ENCODE measurements around the gene APLP2. TPM values are rescaled to one million over a fixed set of nuclear protein-coding genes. Genes with fewer than 3 reads are reported as not detected.

Gene APLP2
- total RNA-seq, 8 experiments from 2014 or later = 125 to 1,363 (median 350) TPM

DNA sequence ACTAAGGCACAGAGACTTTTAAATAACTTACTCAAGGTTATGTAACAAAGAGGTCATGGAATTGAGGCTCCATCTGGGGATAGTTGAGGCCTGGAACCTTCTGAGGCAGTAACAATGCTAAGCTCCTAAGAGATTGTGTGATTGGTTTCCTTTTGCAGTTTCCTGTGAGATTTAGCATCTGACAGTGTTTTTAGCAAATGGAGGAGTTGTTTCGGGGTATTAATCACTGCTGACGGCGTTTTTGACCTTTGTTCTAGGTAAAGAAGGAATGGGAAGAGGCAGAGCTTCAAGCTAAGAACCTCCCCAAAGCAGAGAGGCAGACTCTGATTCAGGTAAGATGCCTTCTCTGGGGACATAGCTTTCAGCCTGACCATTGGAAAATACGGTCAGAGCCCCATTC lies 57.8 kb downstream of the APLP2 start:
- Histone ChIP-seq H3K4me3 (no peak overlapping the region), H3K4me1 (replicated peaks in 1 of 2) (no peaks in the 10 kb centered on the region), H3K27ac (no peak overlapping the region)
- ATAC-seq (replicated peaks in 6 of 8) = no peak
- 83 to 100% (median 93%) methylated on average over 1 to 4 of the region's 4 CpGs; no CpG with 5 or more reads in 1 of the 10 experiments for WGBS, 10 experiments
- in situ Hi-C loops (cut with MboI; ENCODE audit: low pct_unique_long_range_greater_than_20kb in 2 of 9, low sequenced_read_pairs in 9 of 9, unreplicated experiment in 9 of 9) = loop anchor here in 5 of 9 experiments (25.0 kb wide), 2 partner anchors 190 to 215 kb away; no protein-coding TSS in a partner anchor

DNA sequence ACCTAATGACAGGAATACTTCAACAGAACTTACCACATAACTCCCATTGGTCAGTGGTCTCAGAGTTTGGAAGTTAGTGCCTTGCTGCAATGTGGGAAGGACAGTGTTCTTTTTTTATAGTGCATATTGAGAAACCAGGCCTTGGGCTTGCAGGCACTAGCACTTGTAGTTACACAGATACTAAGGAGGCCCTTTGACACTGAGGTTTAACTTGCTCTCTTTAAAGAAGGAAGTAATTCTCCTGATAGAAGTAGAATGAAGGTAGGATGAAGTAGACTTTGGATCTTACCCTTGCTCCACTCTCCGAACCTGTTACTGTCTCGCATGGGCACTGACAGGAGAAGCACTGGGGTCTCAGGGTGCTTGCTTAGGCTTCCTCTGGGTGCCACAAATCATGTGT lies 58.9 kb downstream of the APLP2 start:
- WGBS, 10 experiments = 88 to 100% (median 100%) methylated on average over 1 to 2 of the region's 2 CpGs; no CpG with 5 or more reads in 7 of the 10 experiments
- no peak overlapping the region for H3K4me3 ChIP-seq
- no peak for ATAC-seq (replicated peaks in 6 of 8)
- H3K4me1 ChIP-seq (replicated peaks in 1 of 2) = no peaks in the 10 kb centered on the region
- in situ Hi-C loops (cut with MboI; ENCODE audit: low pct_unique_long_range_greater_than_20kb in 2 of 9, low sequenced_read_pairs in 9 of 9, unreplicated experiment in 9 of 9) = loop anchor here in 5 of 9 experiments (25.0 kb wide), 2 partner anchors 191 to 216 kb away; no protein-coding TSS in a partner anchor
- H3K27ac ChIP-seq = no peak overlapping the region

DNA sequence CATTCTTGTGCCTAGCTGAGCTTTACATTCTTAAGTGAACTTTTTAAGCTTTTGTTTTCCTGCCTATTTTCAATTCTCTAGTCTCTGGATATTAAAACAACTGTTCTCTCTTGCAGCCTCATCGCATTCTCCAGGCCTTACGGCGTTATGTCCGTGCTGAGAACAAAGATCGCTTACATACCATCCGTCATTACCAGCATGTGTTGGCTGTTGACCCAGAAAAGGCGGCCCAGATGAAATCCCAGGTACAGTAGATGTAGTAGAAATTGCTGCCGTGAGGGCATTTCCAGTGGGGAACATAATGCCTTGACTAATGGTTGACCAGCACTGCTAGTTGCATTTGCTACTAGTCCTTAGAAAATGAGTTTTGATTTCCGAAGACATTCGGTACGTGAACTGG lies 60.2 kb downstream of the APLP2 start:
- H3K27ac ChIP-seq = no peak overlapping the region
- no peaks in the 10 kb centered on the region for H3K4me1 ChIP-seq (replicated peaks in 1 of 2)
- no peak overlapping the region for H3K4me3 ChIP-seq
- WGBS, 10 experiments = 81 to 98% (median 96%) methylated on average over 3 to 11 of the region's 11 CpGs
- in situ Hi-C loops (cut with MboI; ENCODE audit: low pct_unique_long_range_greater_than_20kb in 2 of 9, low sequenced_read_pairs in 9 of 9, unreplicated experiment in 9 of 9) = loop anchor here in 7 of 9 experiments (10.0 to 25.0 kb wide), 3 partner anchors 193 to 218 kb away; no protein-coding TSS in a partner anchor
- ATAC-seq (replicated peaks in 6 of 8) = no peak

DNA sequence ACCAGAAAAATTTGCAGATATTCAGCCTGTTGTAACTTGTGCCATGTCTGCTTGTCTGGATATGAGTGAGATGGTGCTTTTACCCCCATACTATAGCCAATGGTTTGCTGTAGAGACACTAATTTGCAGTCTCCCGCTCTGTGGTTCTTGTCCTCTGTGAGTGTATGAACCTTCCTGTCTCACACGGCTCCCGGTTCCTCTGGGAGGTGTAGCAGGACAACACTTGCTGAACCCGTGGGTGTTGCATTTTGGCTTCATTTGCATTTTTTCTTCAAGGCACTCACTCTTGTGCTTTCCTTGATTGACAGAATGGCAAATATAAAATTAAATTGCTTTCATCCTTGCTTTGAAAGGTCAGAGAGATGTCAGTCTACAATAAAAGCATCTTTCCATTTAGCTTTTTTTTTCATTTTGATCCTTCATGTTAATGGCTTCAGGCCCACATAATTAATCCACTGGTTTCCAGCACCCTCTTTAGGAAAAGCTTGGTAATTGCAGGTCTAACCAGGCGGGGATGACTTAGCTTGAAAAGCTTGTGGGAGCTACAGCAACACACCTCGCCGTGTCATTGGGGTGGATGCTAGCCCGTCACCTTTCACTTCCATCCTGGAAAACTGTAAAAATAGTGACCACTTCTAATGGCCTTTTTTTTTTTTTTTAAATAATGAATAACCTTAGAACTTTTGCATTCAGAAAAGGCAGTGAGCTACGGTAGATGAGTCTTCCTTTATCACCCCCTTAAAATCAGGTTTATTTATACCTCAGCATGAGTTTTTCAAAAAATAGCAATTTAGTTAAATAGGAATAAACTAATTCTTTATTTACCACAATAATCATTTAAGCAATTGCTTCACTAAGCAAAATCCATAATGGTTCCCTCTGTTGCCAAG lies 62.5 kb downstream of the APLP2 start:
- peak; percentile 30 to 95 (median 66) for ATAC-seq (replicated peaks in 6 of 8)
- no peaks in the 10 kb centered on the region for H3K4me1 ChIP-seq (replicated peaks in 1 of 2)
- H3K27ac ChIP-seq = no peak overlapping the region
- 27 to 95% (median 79%) methylated on average over 3 to 8 of the region's 9 CpGs; no CpG with 5 or more reads in 1 of the 10 experiments for WGBS, 10 experiments
- in situ Hi-C loops (cut with MboI; ENCODE audit: low pct_unique_long_range_greater_than_20kb in 2 of 9, low sequenced_read_pairs in 9 of 9, unreplicated experiment in 9 of 9) = loop anchor here in 7 of 9 experiments (10.0 to 25.0 kb wide), 3 partner anchors 195 to 220 kb away; no protein-coding TSS in a partner anchor
- no peak overlapping the region for H3K4me3 ChIP-seq

DNA sequence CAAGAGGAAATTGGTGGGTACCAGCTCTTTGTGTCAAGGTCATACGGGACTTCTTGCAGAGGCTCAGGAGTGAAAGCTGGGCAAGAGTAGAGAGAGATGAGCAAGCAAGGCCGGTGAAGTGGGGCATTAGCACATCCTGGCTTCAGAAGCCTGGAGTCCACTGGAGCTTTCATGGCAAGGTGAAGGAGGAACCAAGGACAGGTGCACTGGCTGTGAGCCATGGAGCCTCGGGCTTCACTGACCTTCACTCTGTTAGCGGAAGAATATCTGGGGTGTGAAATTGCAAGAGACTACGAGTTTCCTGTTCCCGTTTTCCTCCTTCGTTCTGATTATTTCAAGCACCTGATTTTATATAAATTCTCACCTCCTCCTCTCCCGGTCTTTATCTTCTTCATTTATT lies 64.0 kb downstream of the APLP2 start:
- in situ Hi-C loops (cut with MboI; ENCODE audit: low pct_unique_long_range_greater_than_20kb in 2 of 9, low sequenced_read_pairs in 9 of 9, unreplicated experiment in 9 of 9) = loop anchor here in 7 of 9 experiments (10.0 to 25.0 kb wide), 3 partner anchors 196 to 221 kb away; no protein-coding TSS in a partner anchor
- 88 to 100% (median 96%) methylated on average over 2 to 8 of the region's 8 CpGs; no CpG with 5 or more reads in 2 of the 10 experiments for WGBS, 10 experiments
- Histone ChIP-seq H3K4me1 (replicated peaks in 1 of 2) (no peaks in the 10 kb centered on the region), H3K27ac (no peak overlapping the region), H3K4me3 (no peak overlapping the region)
- ATAC-seq (replicated peaks in 6 of 8) = no peak

DNA sequence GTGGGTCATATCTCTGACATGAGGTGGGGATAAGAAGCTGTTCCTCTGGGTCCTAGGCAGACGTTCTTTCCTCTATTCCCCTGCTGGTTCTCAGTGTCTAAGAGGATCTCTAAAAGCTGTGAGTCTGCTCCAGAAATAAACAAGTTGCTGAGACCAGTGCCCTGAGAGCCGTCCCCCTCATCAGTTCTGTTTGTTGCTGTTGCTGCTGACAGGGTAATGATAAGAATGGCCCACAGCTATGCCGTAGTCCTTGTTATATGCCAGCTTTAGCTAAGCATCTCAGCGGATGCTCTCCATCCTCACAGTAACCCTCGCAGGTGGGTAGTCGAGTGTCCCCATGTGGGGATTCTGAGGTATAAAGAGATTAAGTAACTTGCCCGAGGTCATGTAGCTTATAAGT lies 66.4 kb downstream of the APLP2 start:
- H3K4me3 ChIP-seq = no peak overlapping the region
- H3K27ac ChIP-seq = no peak overlapping the region
- in situ Hi-C loops (cut with MboI; ENCODE audit: low pct_unique_long_range_greater_than_20kb in 2 of 9, low sequenced_read_pairs in 9 of 9, unreplicated experiment in 9 of 9) = loop anchor here in 7 of 9 experiments (10.0 to 25.0 kb wide), 3 partner anchors 199 to 224 kb away; no protein-coding TSS in a partner anchor
- ATAC-seq (replicated peaks in 6 of 8) = no peak
- WGBS, 10 experiments = 80 to 100% (median 92%) methylated on average over 1 to 5 of the region's 7 CpGs; no CpG with 5 or more reads in 4 of the 10 experiments
- H3K4me1 ChIP-seq (replicated peaks in 1 of 2) = no peaks in the 10 kb centered on the region

DNA sequence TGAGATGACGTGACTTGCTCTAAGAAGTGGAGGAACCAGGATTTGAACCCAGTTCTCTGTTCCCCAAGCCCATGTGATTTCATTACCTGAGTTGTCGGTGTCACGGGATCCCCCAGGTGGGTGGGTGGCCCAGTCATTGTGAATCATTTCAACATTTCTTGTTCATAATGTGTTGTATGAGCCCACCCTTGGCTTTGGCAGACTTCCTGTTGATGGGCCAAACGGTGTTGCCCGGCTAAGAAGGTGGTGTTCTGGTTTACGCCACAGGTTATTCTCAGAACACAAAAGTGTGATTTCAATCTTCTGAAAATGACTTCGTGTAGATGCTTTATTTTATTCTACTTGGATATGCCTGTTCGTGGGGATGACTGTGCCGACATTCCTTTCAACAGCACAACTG lies 68.3 kb downstream of the APLP2 start:
- Histone ChIP-seq H3K27ac (no peak overlapping the region), H3K4me3 (no peak overlapping the region), H3K4me1 (replicated peaks in 1 of 2) (no peaks in the 10 kb centered on the region)
- in situ Hi-C loops (cut with MboI; ENCODE audit: low pct_unique_long_range_greater_than_20kb in 2 of 9, low sequenced_read_pairs in 9 of 9, unreplicated experiment in 9 of 9) = loop anchor here in 7 of 9 experiments (10.0 to 25.0 kb wide), 3 partner anchors 201 to 226 kb away; no protein-coding TSS in a partner anchor
- 83 to 98% (median 93%) methylated on average over 4 to 8 of the region's 9 CpGs; no CpG with 5 or more reads in 1 of the 10 experiments for WGBS, 10 experiments
- no peak for ATAC-seq (replicated peaks in 6 of 8)

DNA sequence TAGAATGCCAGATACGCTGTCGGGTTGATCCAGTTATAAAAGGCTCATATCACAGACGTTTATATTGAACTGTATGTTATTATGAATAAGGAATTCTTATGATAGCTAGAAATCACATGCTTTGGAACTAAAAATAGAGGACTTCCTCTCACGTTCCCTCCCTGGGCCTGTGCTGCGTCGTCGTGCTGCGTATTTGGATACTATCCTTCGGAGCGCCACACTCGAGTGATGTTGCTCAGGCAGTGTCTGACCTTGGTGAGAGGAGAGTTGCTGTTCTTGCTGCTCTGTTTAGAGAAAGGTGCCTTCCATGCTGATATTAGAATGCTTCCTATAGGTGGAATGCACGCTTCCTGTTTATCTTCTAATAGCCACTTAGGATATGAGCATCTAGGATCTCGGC lies 69.7 kb downstream of the APLP2 start:
- 40 to 100% (median 94%) methylated on average over 1 to 12 of the region's 13 CpGs; no CpG with 5 or more reads in 1 of the 10 experiments for WGBS, 10 experiments
- H3K4me3 ChIP-seq = no peak overlapping the region
- in situ Hi-C loops (cut with MboI; ENCODE audit: low pct_unique_long_range_greater_than_20kb in 2 of 9, low sequenced_read_pairs in 9 of 9, unreplicated experiment in 9 of 9) = loop anchor here in 7 of 9 experiments (10.0 to 25.0 kb wide), 3 partner anchors 202 to 227 kb away; no protein-coding TSS in a partner anchor
- peaks cover 0 to 7% of the 10 kb centered on the region in 2 donors for H3K4me1 ChIP-seq (replicated peaks in 1 of 2)
- H3K27ac ChIP-seq = no peak overlapping the region
- no peak for ATAC-seq (replicated peaks in 6 of 8)

DNA sequence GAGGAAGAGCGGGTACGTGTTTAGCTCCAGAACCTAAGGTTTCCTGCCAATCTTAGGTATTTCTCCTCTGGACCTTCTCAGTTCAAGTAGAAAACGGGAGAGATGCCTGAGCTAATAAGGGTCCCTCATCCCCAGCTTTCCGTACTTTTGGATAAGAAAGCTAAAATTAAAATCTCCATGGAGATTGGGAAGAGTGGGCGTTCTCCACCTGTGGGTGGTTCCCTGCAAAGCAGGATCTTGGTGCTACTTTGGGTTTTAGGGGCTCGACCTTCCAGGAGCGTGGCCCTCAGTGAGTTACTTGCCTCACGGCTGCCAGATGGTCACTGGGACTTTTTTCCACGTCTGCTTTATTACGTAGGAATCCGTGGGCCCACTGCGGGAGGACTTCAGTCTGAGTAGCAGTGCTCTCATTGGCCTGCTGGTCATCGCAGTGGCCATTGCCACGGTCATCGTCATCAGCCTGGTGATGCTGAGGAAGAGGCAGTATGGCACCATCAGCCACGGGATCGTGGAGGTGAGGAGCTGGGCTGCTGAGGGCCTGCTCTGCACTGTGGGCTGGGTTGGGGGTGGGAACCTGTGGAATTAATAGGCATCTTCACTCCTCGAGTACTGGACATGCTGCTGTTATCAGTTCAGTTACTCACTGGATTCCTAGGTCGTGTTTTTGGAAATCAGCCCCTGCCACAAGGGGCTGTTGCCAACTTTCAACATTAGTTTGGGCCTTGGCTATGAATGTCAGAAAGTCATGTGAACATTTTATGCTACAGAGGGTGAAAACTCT lies 72.1 kb downstream of the APLP2 start:
- ATAC-seq (replicated peaks in 6 of 8) = no peak
- Histone ChIP-seq H3K27ac (no peak overlapping the region), H3K4me1 (replicated peaks in 1 of 2) (peaks cover 12 to 24% of the 10 kb centered on the region in 2 donors), H3K4me3 (no peak overlapping the region)
- in situ Hi-C loops (cut with MboI; ENCODE audit: low pct_unique_long_range_greater_than_20kb in 2 of 9, low sequenced_read_pairs in 9 of 9, unreplicated experiment in 9 of 9) = loop anchor here in 5 of 9 experiments (25.0 kb wide), 2 partner anchors 204 to 229 kb away; no protein-coding TSS in a partner anchor
- 50 to 100% (median 90%) methylated on average over 2 to 14 of the region's 19 CpGs; no CpG with 5 or more reads in 2 of the 10 experiments for WGBS, 10 experiments

DNA sequence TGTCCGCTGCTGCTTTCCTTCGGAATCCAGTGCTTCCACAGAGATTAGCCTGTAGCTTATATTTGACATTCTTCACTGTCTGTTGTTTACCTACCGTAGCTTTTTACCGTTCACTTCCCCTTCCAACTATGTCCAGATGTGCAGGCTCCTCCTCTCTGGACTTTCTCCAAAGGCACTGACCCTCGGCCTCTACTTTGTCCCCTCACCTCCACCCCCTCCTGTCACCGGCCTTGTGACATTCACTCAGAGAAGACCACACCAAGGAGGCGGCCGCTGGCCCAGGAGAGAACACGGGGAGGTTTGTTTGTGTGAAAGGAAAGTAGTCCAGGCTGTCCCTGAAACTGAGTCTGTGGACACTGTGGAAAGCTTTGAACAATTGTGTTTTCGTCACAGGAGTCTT lies 74.4 kb downstream of the APLP2 start:
- peaks cover 12 to 24% of the 10 kb centered on the region in 2 donors for H3K4me1 ChIP-seq (replicated peaks in 1 of 2)
- peak overlapping the region in 1 of 2 donors; percentile 8 for H3K27ac ChIP-seq
- H3K4me3 ChIP-seq = no peak overlapping the region
- ATAC-seq (replicated peaks in 6 of 8) = peak in 3 of 8 experiments; percentile 19 to 27 (median 25)
- in situ Hi-C loops (cut with MboI; ENCODE audit: low pct_unique_long_range_greater_than_20kb in 2 of 9, low sequenced_read_pairs in 9 of 9, unreplicated experiment in 9 of 9) = loop anchor here in 5 of 9 experiments (25.0 kb wide), 2 partner anchors 207 to 232 kb away; no protein-coding TSS in a partner anchor
- WGBS, 10 experiments = 57 to 86% (median 74%) methylated on average over 1 to 9 of the region's 10 CpGs

DNA sequence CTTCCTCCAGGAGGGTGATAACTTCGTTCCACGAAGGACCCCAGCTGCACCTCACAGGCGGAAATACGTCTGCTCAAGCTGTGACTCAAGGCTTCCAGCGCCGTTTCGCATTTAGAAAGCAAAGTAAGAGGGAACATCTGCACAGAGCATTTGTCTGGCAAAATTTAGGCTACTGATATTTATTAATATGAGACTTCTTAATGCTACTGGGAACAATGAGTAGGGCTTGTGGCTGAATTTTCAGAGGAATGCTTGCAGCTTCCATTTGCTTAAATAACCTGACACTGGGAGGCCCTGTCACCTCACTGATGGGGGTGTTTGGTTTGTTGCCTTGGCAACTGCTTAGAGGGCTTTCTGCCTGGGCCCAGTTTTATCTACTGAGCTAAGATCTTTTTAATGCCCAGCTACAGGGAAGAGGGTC lies 75.2 kb downstream of the APLP2 start:
- in situ Hi-C loops (cut with MboI; ENCODE audit: low pct_unique_long_range_greater_than_20kb in 2 of 9, low sequenced_read_pairs in 9 of 9, unreplicated experiment in 9 of 9) = loop anchor here in 5 of 9 experiments (25.0 kb wide), 2 partner anchors 208 to 233 kb away; no protein-coding TSS in a partner anchor
- WGBS, 10 experiments = 13 to 100% (median 65%) methylated on average over 1 to 7 of the region's 7 CpGs; no CpG with 5 or more reads in 2 of the 10 experiments
- no peak overlapping the region for H3K27ac ChIP-seq
- H3K4me1 ChIP-seq (replicated peaks in 1 of 2) = peaks cover 12 to 24% of the 10 kb centered on the region in 2 donors
- peak in 5 of 8 experiments; percentile 74 to 83 (median 82) for ATAC-seq (replicated peaks in 6 of 8)
- H3K4me3 ChIP-seq = no peak overlapping the region

DNA sequence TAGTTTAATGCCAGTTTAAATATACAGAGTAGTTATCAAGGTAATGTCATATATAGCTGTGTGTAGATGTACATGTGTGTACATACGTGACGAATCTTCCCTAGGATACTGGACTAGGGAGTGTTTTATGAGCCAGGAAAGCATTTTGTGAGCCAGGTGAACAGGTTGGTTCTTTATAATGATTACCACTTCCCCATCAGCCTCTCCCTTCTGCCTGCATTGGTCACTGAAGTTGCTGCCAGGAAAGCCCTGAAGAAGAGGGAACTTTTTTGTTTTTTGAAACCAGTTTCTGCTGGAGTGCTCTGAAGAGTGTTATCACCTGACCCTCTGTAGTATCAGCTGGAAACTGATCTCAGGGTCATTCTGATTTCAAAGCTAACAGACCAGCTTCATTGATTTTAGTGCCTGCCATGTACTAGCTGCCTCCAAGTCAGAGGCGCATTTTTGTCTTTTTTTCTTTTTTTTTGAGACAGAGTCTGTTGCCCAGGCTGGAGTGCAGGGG lies 75.7 kb downstream of the APLP2 start:
- H3K27ac ChIP-seq = no peak overlapping the region
- in situ Hi-C loops (cut with MboI; ENCODE audit: low pct_unique_long_range_greater_than_20kb in 2 of 9, low sequenced_read_pairs in 9 of 9, unreplicated experiment in 9 of 9) = loop anchor here in 5 of 9 experiments (25.0 kb wide), 2 partner anchors 208 to 233 kb away; no protein-coding TSS in a partner anchor
- no peak overlapping the region for H3K4me3 ChIP-seq
- peaks cover 12 to 24% of the 10 kb centered on the region in 2 donors for H3K4me1 ChIP-seq (replicated peaks in 1 of 2)
- 81 to 100% (median 100%) methylated on average over 1 to 3 of the region's 3 CpGs; no CpG with 5 or more reads in 4 of the 10 experiments for WGBS, 10 experiments
- ATAC-seq (replicated peaks in 6 of 8) = peak in 3 of 8 experiments; percentile 3 to 11 (median 10)
